Lower lobe of right lung (tissue), 2 donors: ENCODE results near the gene GALNT2. TPM values are rescaled to one million over a fixed set of nuclear protein-coding genes. Genes with fewer than 3 reads are reported as not detected.
A peak's percentile ranks its signal among the peaks of the same experiment; 100 is the strongest.

Experiments
- ATAC-seq, 2 donors: fragments of 200-7000 bp; cut with Tn5 transposase; one replicate each; pipeline ENCODE4 v1.9.1; 2020 to 2022; ENCODE audit warnings: mild to moderate bottlenecking in 2 of 2, moderate library complexity in 2 of 2
- DNase-seq: peaks from one replicate; pipeline ENCODE4 v3.0.0-alpha.2; 2020
- H3K27ac ChIP-seq: fragments of 200-600 bp; one replicate; pipeline ENCODE4 v1.8.0; 2022
- H3K27me3 ChIP-seq: fragments of 200-600 bp; one replicate; pipeline ENCODE4 v1.8.0; 2022; ENCODE audit warnings: low read depth
- H3K36me3 ChIP-seq: fragments of 200-600 bp; one replicate; pipeline ENCODE4 v1.8.0; 2022; ENCODE audit warnings: mild to moderate bottlenecking
- H3K4me1 ChIP-seq: fragments of 200-600 bp; one replicate; pipeline ENCODE4 v1.8.0; 2022
- H3K4me3 ChIP-seq: fragments of 200-600 bp; one replicate; pipeline ENCODE4 v1.8.0; 2022; ENCODE audit warnings: mild to moderate bottlenecking
- H3K9me3 ChIP-seq: fragments of 200-600 bp; one replicate; pipeline ENCODE4 v1.8.0; 2022
- CTCF ChIP-seq: fragments of 200-600 bp; IDR thresholded peaks from one replicate; pipeline ENCODE4 v1.8.0; 2022; ENCODE audit warnings: antibody characterized with exemption, mild to moderate bottlenecking
- intact Hi-C: fragments of 100-400 bp; cut with DNase I; formaldehyde crosslinking; loops from one replicate; pipeline ENCODE4 v1.11.0; 2022
- total RNA-seq: library from RNA; stranded (reverse); fragmentation: NEBNext Ultra II Directional; extraction: Animal tissue kit (Norgen Biotek cat#: 25700); gene quantifications from one replicate; pipeline ENCODE4 v1.2.1, GENCODE V29; 2021
- donor health status: DM: no; HTN: yes; CAD: no; lungs with severe emphysema.

GALNT2 gene
- total RNA-seq, 1 donor from 2014 or later: 48.0 TPM

- H3K27ac ChIP-seq: no peak overlapping the region
- H3K9me3 ChIP-seq: no peaks in the 10 kb centered on the region
- no peaks in the 10 kb centered on the region for H3K27me3 ChIP-seq
- peaks cover 32% of the 10 kb centered on the region for H3K4me1 ChIP-seq
- intact Hi-C loops: no loop called here
- TF ChIP-seq CTCF: no peak
- ATAC-seq: no peak
- H3K36me3 ChIP-seq: no peaks in the 10 kb centered on the region
- no peak overlapping the region for H3K4me3 ChIP-seq
- DNase-seq: no peak
These were observed 18.1 kb downstream of the GALNT2 start for GRCh38 chr1:230085178-230085515.

- Histone ChIP-seq H3K27ac (no peak overlapping the region), H3K36me3 (no peaks in the 10 kb centered on the region), H3K4me3 (no peak overlapping the region), H3K4me1 (peaks cover 32% of the 10 kb centered on the region), H3K9me3 (no peaks in the 10 kb centered on the region), H3K27me3 (no peaks in the 10 kb centered on the region)
- DNase-seq (no peak), ATAC-seq (no peak)
- intact Hi-C loops: no loop called here
- no peak for TF ChIP-seq CTCF
These were observed 19.1 kb downstream of the GALNT2 start for GRCh38 chr1:230086151-230086550.

GRCh38 chr1:230087028-230087716, 20.1 kb downstream of the GALNT2 start:
- H3K27me3 ChIP-seq: no peaks in the 10 kb centered on the region
- intact Hi-C loops: no loop called here
- H3K27ac ChIP-seq: no peak overlapping the region
- DNase-seq (no peak), ATAC-seq (peak in 1 of 2 donors; percentile 14)
- H3K9me3 ChIP-seq: no peaks in the 10 kb centered on the region
- H3K4me1 ChIP-seq: peaks cover 32% of the 10 kb centered on the region
- no peaks in the 10 kb centered on the region for H3K36me3 ChIP-seq
- no peak for TF ChIP-seq CTCF
- no peak overlapping the region for H3K4me3 ChIP-seq

GRCh38 chr1:230087717-230088105, 20.7 kb downstream of the GALNT2 start:
- no peak overlapping the region for H3K4me3 ChIP-seq
- peaks cover 32% of the 10 kb centered on the region for H3K4me1 ChIP-seq
- H3K9me3 ChIP-seq: no peaks in the 10 kb centered on the region
- intact Hi-C loops: no loop called here
- H3K36me3 ChIP-seq: no peaks in the 10 kb centered on the region
- TF ChIP-seq CTCF: no peak
- no peak for DNase-seq
- H3K27me3 ChIP-seq: no peaks in the 10 kb centered on the region
- H3K27ac ChIP-seq: no peak overlapping the region
- no peak for ATAC-seq

- DNase-seq (no peak), ATAC-seq (peak in 1 of 2 donors; percentile 19)
- Histone ChIP-seq H3K4me3 (no peak overlapping the region), H3K27me3 (no peaks in the 10 kb centered on the region), H3K27ac (no peak overlapping the region), H3K4me1 (peaks cover 15% of the 10 kb centered on the region), H3K36me3 (no peaks in the 10 kb centered on the region), H3K9me3 (no peaks in the 10 kb centered on the region)
- intact Hi-C loops: no loop called here
- TF ChIP-seq CTCF: no peak
These were observed 23.2 kb downstream of the GALNT2 start for GRCh38 chr1:230090194-230090711.
